Endothelial cell of umbilical vein (primary cell): ENCODE measurements around the gene ZNF385B. TPM values are rescaled to one million over a fixed set of nuclear protein-coding genes. Genes with fewer than 3 reads are reported as not detected.

Experiments used
- BruUV-seq: library from RNA; stranded (reverse); fragments of 400-500 nt; replicated peaks from 2 replicates; lab custom pipeline; 2021; lab: Mats Ljungman, UMichigan
- CTCF ChIA-PET: fragments of 300-600, 350-600 bp; sonication (Branson Sonifier 250); formaldehyde crosslinking; loops from one replicate; lab custom pipeline; 2021; ENCODE audit warnings: antibody characterized with exemption, inconsistent platforms; lab: Charles Lee
- POLR2A ChIA-PET: fragments of 300-600, 350-600 bp; sonication (Branson Sonifier 250); formaldehyde crosslinking; loops from one replicate; lab custom pipeline; 2021; ENCODE audit warnings: antibody characterized with exemption, inconsistent platforms; lab: Charles Lee
- DNase-seq: peaks from one replicate; pipeline ENCODE4 v3.0.0-alpha.2; 2011; ENCODE audit warnings: low read depth, low spot score
- FAIRE-seq: peaks from 2 replicates; lab custom pipeline; 2011; peaks lifted over from hg19 to GRCh38; lab: Jason Lieb, UNC
- H2AFZ ChIP-seq: 2 replicates; pipeline ENCODE4 v1.6.0; 2012; ENCODE audit warnings: low read depth, low read length, control low read depth, inconsistent platforms
- H3K27ac ChIP-seq: 2 replicates; pipeline ENCODE4 v1.5.1; 2011; ENCODE audit warnings: low read depth, mild to moderate bottlenecking, control low read depth, low read length, moderate library complexity; ENCODE audit not compliant: insufficient read depth
- H3K27me3 ChIP-seq, 2 experiments: 2 replicates each; pipeline versions ENCODE4 v1.6.0 to v1.6.1; 2011; ENCODE audit warnings: low read length in 2 of 2, mixed read lengths in 1 of 2; ENCODE audit not compliant: control insufficient read depth in 2 of 2, insufficient read depth in 2 of 2
- H3K36me3 ChIP-seq, 2 experiments: 2 replicates in 1 of 2; 3 replicates in 1 of 2; pipeline ENCODE4 v1.5.1; 2011; ENCODE audit warnings: low read length in 2 of 2, mild to moderate bottlenecking in 1 of 2, moderate library complexity in 1 of 2; ENCODE audit not compliant: control insufficient read depth in 2 of 2, insufficient read depth in 2 of 2; ENCODE audit errors: extremely low read depth in 1 of 2
- H3K4me1 ChIP-seq: 3 replicates; pipeline ENCODE4 v1.5.1; 2011; ENCODE audit warnings: mild to moderate bottlenecking, low read length; ENCODE audit not compliant: control insufficient read depth, insufficient read depth; ENCODE audit errors: extremely low read depth
- H3K4me2 ChIP-seq: 2 replicates; pipeline ENCODE4 v1.6.1; 2011; ENCODE audit warnings: low read length, control low read depth, mixed read lengths; ENCODE audit not compliant: insufficient read depth
- H3K4me3 ChIP-seq, 3 experiments: fragments of 200-600 bp in 1 of 3; sonication (generic), shearing (Covaris generic) in 1 of 3; replicated peaks in 1 of 3; 2 replicates each; pipeline ENCODE4 v1.5.1; 2011 to 2016; ENCODE audit warnings: control low read depth in 3 of 3, low read length in 3 of 3, mild to moderate bottlenecking in 2 of 3, inconsistent platforms in 1 of 3, low read depth in 1 of 3, moderate library complexity in 1 of 3; ENCODE audit not compliant: insufficient read depth in 1 of 3
- H3K79me2 ChIP-seq: 2 replicates; pipeline ENCODE4 v1.6.0; 2012; ENCODE audit warnings: low read length, inconsistent platforms; ENCODE audit not compliant: control insufficient read depth, insufficient read depth
- H3K9ac ChIP-seq: replicated peaks from 2 replicates; pipeline ENCODE3; 2011; ENCODE audit warnings: low read length, control low read depth; ENCODE audit not compliant: insufficient read depth; ENCODE audit errors: extremely low read depth
- H3K9me1 ChIP-seq: replicated peaks from 3 replicates; pipeline ENCODE4 v1.6.0; 2011; ENCODE audit warnings: mild to moderate bottlenecking, low read length; ENCODE audit not compliant: control insufficient read depth, insufficient read depth; ENCODE audit errors: extremely low read depth
- H3K9me3 ChIP-seq: replicated peaks from 2 replicates; pipeline ENCODE4 v1.5.1; 2012; ENCODE audit warnings: low read length, inconsistent platforms; ENCODE audit not compliant: control insufficient read depth, insufficient read depth
- H4K20me1 ChIP-seq: replicated peaks from 2 replicates; pipeline ENCODE3; 2011; ENCODE audit warnings: mild to moderate bottlenecking, low read length; ENCODE audit not compliant: control insufficient read depth, insufficient read depth; ENCODE audit errors: extremely low read depth
- EZH2 ChIP-seq: IDR thresholded peaks from 2 replicates; pipeline ENCODE4 v1.6.1; 2012; ENCODE audit warnings: borderline replicate concordance, low read depth, mild to moderate bottlenecking, moderate library complexity, low read length, inconsistent platforms; ENCODE audit not compliant: severe bottlenecking
- FOS ChIP-seq: IDR thresholded peaks from 2 replicates; pipeline ENCODE4 v1.6.1; 2011; ENCODE audit warnings: mild to moderate bottlenecking, low read length, moderate library complexity, borderline replicate concordance; ENCODE audit not compliant: insufficient read depth
- GATA2 ChIP-seq: IDR thresholded peaks from 2 replicates; pipeline ENCODE4 v1.7.0; 2011; ENCODE audit warnings: low read depth, mild to moderate bottlenecking, moderate library complexity, mixed read lengths, low read length; ENCODE audit not compliant: insufficient read length, insufficient read depth
- JUN ChIP-seq: IDR thresholded peaks from 2 replicates; pipeline ENCODE4 v1.6.1; 2011; ENCODE audit warnings: borderline replicate concordance, low read depth; ENCODE audit not compliant: insufficient read length, insufficient read depth
- MYC ChIP-seq: IDR thresholded peaks from one replicate; pipeline ENCODE4 v1.6.1; 2011; ENCODE audit warnings: mild to moderate bottlenecking, low read depth, low read length
- POLR2A ChIP-seq: IDR thresholded peaks from 2 replicates; pipeline ENCODE4 v1.6.1; 2012; ENCODE audit warnings: low read depth, mild to moderate bottlenecking, control low read depth, low read length
- POLR2AphosphoS5 ChIP-seq: IDR thresholded peaks from 2 replicates; pipeline ENCODE4 v1.6.1; 2012; ENCODE audit warnings: low read depth, mild to moderate bottlenecking, control low read depth, low read length, moderate library complexity; ENCODE audit not compliant: insufficient read depth
- dilution Hi-C: fragments of 300-500 bp; cut with MboI; formaldehyde crosslinking; loops from one replicate; pipeline ENCODE4 v1.15.0; 2019; ENCODE audit warnings: low sequenced_read_pairs; ENCODE audit not compliant: extremely low pct_ligation_motif_present
- intact Hi-C: fragments of 100-400 bp; cut with micrococcal nuclease; formaldehyde crosslinking; loops from one replicate; pipeline ENCODE4 v1.10.0; 2022
- polyA plus RNA-seq, 4 experiments: library from polyadenylated mRNA; depleted of rRNA in 3 of 4; stranded (reverse) in 3 of 4; unstranded in 1 of 4; fragments of >200 nt; gene quantifications; 2 replicates each; pipeline versions ENCODE4 v1.2.1 to v1.2.3, GENCODE V29; 2011 to 2012; ENCODE audit warnings: missing spikeins in 1 of 4
- total RNA-seq: library from RNA; stranded (reverse); gene quantifications from 2 replicates; pipeline ENCODE4 v1.2.3, GENCODE V29; 2021
- TF ChIP-seq, protein P1 (sequence below), 2 donors: IDR thresholded peaks; 1 replicate in 1 of 2; 2 replicates in 1 of 2; pipeline ENCODE4 v1.5.1; 2011; ENCODE audit warnings: low read length in 2 of 2, mild to moderate bottlenecking in 2 of 2, moderate library complexity in 2 of 2, control low read depth in 1 of 2, inconsistent platforms in 1 of 2, low read depth in 1 of 2; ENCODE audit not compliant: insufficient read depth in 1 of 2; ENCODE audit errors: extremely low read depth in 1 of 2
- TF ChIP-seq, protein P2 (sequence below): IDR thresholded peaks from 2 replicates; pipeline ENCODE4 v1.6.1; 2011; ENCODE audit not compliant: insufficient read depth, insufficient read length

ZNF385B gene
- total and polyA plus RNA-seq, 2 donors (not counting 3 experiments of a cell fraction or from before 2014, with no cell fraction given) = not detected

DNA sequence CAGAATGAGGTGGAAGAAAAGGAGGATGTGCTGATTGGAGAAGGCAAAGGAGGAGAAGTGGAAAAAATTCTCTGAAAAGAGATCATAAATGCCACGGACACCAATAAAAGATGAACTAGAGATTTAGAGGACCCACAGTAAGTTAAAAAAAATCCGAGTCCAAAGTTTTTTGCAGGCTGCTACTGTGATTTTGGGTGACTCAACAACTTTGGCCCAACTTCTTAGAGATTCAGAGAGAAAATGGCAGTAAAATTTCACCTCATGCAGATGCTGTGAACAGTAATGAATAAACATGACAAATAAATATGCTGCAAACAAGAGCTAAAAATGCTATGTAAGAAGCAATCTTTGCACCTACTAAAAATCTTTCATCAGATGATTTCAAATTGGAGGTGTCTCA lies 419.9 kb downstream of the ZNF385B start:
- TF ChIP-seq POLR2A = no peak
- no peak for TF ChIP-seq FOS
- no peak for TF ChIP-seq GATA2
- TF ChIP-seq MYC = no peak
- TF ChIP-seq, protein P1, sequence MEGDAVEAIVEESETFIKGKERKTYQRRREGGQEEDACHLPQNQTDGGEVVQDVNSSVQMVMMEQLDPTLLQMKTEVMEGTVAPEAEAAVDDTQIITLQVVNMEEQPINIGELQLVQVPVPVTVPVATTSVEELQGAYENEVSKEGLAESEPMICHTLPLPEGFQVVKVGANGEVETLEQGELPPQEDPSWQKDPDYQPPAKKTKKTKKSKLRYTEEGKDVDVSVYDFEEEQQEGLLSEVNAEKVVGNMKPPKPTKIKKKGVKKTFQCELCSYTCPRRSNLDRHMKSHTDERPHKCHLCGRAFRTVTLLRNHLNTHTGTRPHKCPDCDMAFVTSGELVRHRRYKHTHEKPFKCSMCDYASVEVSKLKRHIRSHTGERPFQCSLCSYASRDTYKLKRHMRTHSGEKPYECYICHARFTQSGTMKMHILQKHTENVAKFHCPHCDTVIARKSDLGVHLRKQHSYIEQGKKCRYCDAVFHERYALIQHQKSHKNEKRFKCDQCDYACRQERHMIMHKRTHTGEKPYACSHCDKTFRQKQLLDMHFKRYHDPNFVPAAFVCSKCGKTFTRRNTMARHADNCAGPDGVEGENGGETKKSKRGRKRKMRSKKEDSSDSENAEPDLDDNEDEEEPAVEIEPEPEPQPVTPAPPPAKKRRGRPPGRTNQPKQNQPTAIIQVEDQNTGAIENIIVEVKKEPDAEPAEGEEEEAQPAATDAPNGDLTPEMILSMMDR (IDR thresholded peaks at IDR 0.05; ENCODE audit: extremely low read depth in 1 of 2, insufficient read depth in 1 of 2, low read depth in 1 of 2, low read length in 2 of 2) = no peak
- TF ChIP-seq, protein P2, sequence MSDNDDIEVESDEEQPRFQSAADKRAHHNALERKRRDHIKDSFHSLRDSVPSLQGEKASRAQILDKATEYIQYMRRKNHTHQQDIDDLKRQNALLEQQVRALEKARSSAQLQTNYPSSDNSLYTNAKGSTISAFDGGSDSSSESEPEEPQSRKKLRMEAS = no peak
- no peak for TF ChIP-seq EZH2
- no peak for TF ChIP-seq POLR2AphosphoS5
- no peak for TF ChIP-seq JUN
- ChIA-PET POLR2A (no interaction called here), CTCF (interaction anchor here (0.6 to 2.2 kb wide), 7 partner anchors 9 to 680 kb away, joined by 3 to 8 read pairs (median 5); no protein-coding TSS in a partner anchor)
- DNase-seq (no peak), FAIRE-seq (no peak)
- H2AFZ ChIP-seq = no peak overlapping the region
- dilution Hi-C loops (no loop called here), intact Hi-C loops (loop anchor here (2.0 to 5.0 kb wide), 2 partner anchors 19 to 679 kb away; no protein-coding TSS in a partner anchor)
- no peaks in the 10 kb centered on the region for H3K9me3 ChIP-seq
- H3K79me2 ChIP-seq = no peaks in the 10 kb centered on the region
- H4K20me1 ChIP-seq = no peaks in the 10 kb centered on the region
- no peaks in the 10 kb centered on the region for H3K36me3 ChIP-seq
- H3K27ac ChIP-seq = no peak overlapping the region
- BruUV-seq = no TSS peak
- H3K4me2 ChIP-seq = no peak overlapping the region
- no peaks in the 10 kb centered on the region for H3K4me1 ChIP-seq
- H3K27me3 ChIP-seq = peaks cover 0 to 2% of the 10 kb centered on the region in 2 experiments
- H3K4me3 ChIP-seq = no peak overlapping the region
- no peaks in the 10 kb centered on the region for H3K9me1 ChIP-seq
- H3K9ac ChIP-seq = no peak overlapping the region
